Neural cell (in vitro differentiated cells): ENCODE results near the gene GDF9. TPM values are rescaled to one million over a fixed set of nuclear protein-coding genes. Genes with fewer than 3 reads are reported as not detected.

Source experiments
- H2AFZ ChIP-seq: fragments of 200-600, 300-800 bp; sonication (generic), shearing (Covaris generic); 2 replicates; pipeline ENCODE4 v1.6.0; 2014; ENCODE audit warnings: low read depth, mild to moderate bottlenecking, antibody characterized with exemption, low read length, moderate library complexity
- H3F3A ChIP-seq: fragments of 200-600 bp; shearing (Covaris generic); 2 replicates; pipeline ENCODE4 v1.6.1; 2016; ENCODE audit warnings: mild to moderate bottlenecking, moderate library complexity, mixed read lengths, antibody characterized with exemption, low read length; ENCODE audit not compliant: insufficient read depth, poor library complexity, severe bottlenecking
- H3K27ac ChIP-seq: fragments of 200-600, 300-800 bp; sonication (generic), shearing (Covaris generic); 2 replicates; pipeline ENCODE4 v1.5.1; 2014; ENCODE audit warnings: mild to moderate bottlenecking, low read length, moderate library complexity
- H3K27me3 ChIP-seq: fragments of 300-800, 200-600 bp; sonication (generic), shearing (Covaris generic); 2 replicates; pipeline ENCODE4 v1.6.0; 2014; ENCODE audit warnings: mild to moderate bottlenecking, low read depth, low read length, moderate library complexity; ENCODE audit not compliant: insufficient read depth
- H3K36me3 ChIP-seq: fragments of 300-800, 200-600 bp; sonication (generic), shearing (Covaris generic); 2 replicates; pipeline ENCODE4 v1.5.1; 2014; ENCODE audit warnings: mild to moderate bottlenecking, antibody characterized with exemption, low read length, moderate library complexity; ENCODE audit not compliant: insufficient read depth
- H3K4me2 ChIP-seq: fragments of 300-800, 200-600 bp; sonication (generic), shearing (Covaris generic); 2 replicates; pipeline ENCODE4 v1.6.0; 2014; ENCODE audit warnings: mild to moderate bottlenecking, low read length
- H3K4me3 ChIP-seq: fragments of 300-800, 200-600 bp; sonication (generic), shearing (Covaris generic); 2 replicates; pipeline ENCODE4 v1.5.1; 2014; ENCODE audit warnings: mild to moderate bottlenecking, low read length, moderate library complexity
- H3K79me2 ChIP-seq: fragments of 200-600 bp; shearing (Covaris generic); replicated peaks from 2 replicates; pipeline ENCODE4 v1.6.0; 2014; ENCODE audit warnings: mild to moderate bottlenecking, low read length, moderate library complexity; ENCODE audit not compliant: insufficient read depth
- H3K9ac ChIP-seq: fragments of 300-800, 200-600 bp; sonication (generic), shearing (Covaris generic); 2 replicates; pipeline ENCODE4 v1.6.1; 2016; ENCODE audit warnings: mild to moderate bottlenecking, low read length, mixed read lengths
- H3K9me2 ChIP-seq: fragments of 200-600 bp; shearing (Covaris generic); 2 replicates; pipeline ENCODE4 v1.6.1; 2016; ENCODE audit warnings: mild to moderate bottlenecking, low read length, mixed read lengths; ENCODE audit not compliant: insufficient read depth
- H3K9me3 ChIP-seq: fragments of 200-600, 300-800 bp; sonication (generic), shearing (Covaris generic); 2 replicates; pipeline ENCODE4 v1.6.1; 2016; ENCODE audit warnings: mild to moderate bottlenecking, mixed run types, low read length, moderate library complexity, mixed read lengths
- H4K20me1 ChIP-seq: fragments of 200-600 bp; shearing (Covaris generic); 2 replicates; pipeline ENCODE4 v1.6.1; 2016; ENCODE audit warnings: mild to moderate bottlenecking, mixed run types; ENCODE audit not compliant: insufficient read depth
- EP300 ChIP-seq: fragments of 450-650 bp; conservative IDR thresholded peaks from 2 replicates; pipeline ENCODE4 v1.6.1; 2014; ENCODE audit warnings: antibody characterized with exemption, mild to moderate bottlenecking, moderate library complexity; ENCODE audit not compliant: poor library complexity, severe bottlenecking
- EZH2 ChIP-seq: fragments of 200-600, 300-800 bp; shearing (Covaris generic), sonication (generic); IDR thresholded peaks from 2 replicates; pipeline ENCODE4 v1.6.1; 2014; ENCODE audit warnings: antibody characterized with exemption, low read length, borderline replicate concordance, mild to moderate bottlenecking; ENCODE audit not compliant: insufficient read depth, poor library complexity, severe bottlenecking
- MXI1 ChIP-seq: fragments of 450-650 bp; conservative IDR thresholded peaks from 2 replicates; pipeline ENCODE4 v1.6.1; 2014; ENCODE audit warnings: antibody characterized with exemption, mild to moderate bottlenecking; ENCODE audit not compliant: poor library complexity, severe bottlenecking
- POLR2AphosphoS5 ChIP-seq: IDR thresholded peaks from 2 replicates; pipeline ENCODE4 v1.6.1; 2012
- RAD21 ChIP-seq: fragments of 450-650 bp; conservative IDR thresholded peaks from 2 replicates; pipeline ENCODE4 v1.6.1; 2014; ENCODE audit warnings: antibody characterized with exemption, mild to moderate bottlenecking, moderate library complexity
- SMC3 ChIP-seq: fragments of 450-650 bp; conservative IDR thresholded peaks from 2 replicates; pipeline ENCODE4 v1.6.1; 2014; ENCODE audit warnings: antibody characterized with exemption, mild to moderate bottlenecking, moderate library complexity; ENCODE audit not compliant: poor library complexity
- TAF1 ChIP-seq: IDR thresholded peaks from 2 replicates; pipeline ENCODE4 v1.6.1; 2012; ENCODE audit warnings: low read depth
- polyA plus RNA-seq: library from polyadenylated mRNA; depleted of rRNA; stranded (reverse); fragments of >200 nt; gene quantifications from 2 replicates; pipeline ENCODE4 v1.2.3, GENCODE V29; 2014
- TF ChIP-seq, protein P1 (sequence below): IDR thresholded peaks from 2 replicates; pipeline ENCODE4 v1.6.1; 2012; ENCODE audit warnings: borderline replicate concordance
- TF ChIP-seq, protein P2 (sequence below): fragments of 450-650 bp; IDR thresholded peaks from 2 replicates; pipeline ENCODE4 v1.5.1; 2014; ENCODE audit warnings: antibody characterized with exemption, mild to moderate bottlenecking, moderate library complexity; ENCODE audit not compliant: poor library complexity, severe bottlenecking

GDF9 gene
- polyA plus RNA-seq, 1 donor from 2014 or later = 5.1 TPM

GRCh38 chr5:132901036-132901435, 34.8 kb upstream of the GDF9 start:
- H3K36me3 ChIP-seq = peaks cover 9% of the 10 kb centered on the region
- H4K20me1 ChIP-seq = no peaks in the 10 kb centered on the region
- no peak overlapping the region for H2AFZ ChIP-seq
- no peaks in the 10 kb centered on the region for H3F3A ChIP-seq
- no peaks in the 10 kb centered on the region for H3K9me3 ChIP-seq
- H3K9ac ChIP-seq = no peak overlapping the region
- no peak overlapping the region for H3K4me3 ChIP-seq
- H3K4me2 ChIP-seq = no peak overlapping the region
- peaks cover 8% of the 10 kb centered on the region for H3K79me2 ChIP-seq
- TF ChIP-seq SMC3 (no peak), POLR2AphosphoS5 (no peak), MXI1 (no peak), TAF1 (no peak), EZH2 (no peak), RAD21 (no peak), EP300 (no peak)
- TF ChIP-seq, protein P1, sequence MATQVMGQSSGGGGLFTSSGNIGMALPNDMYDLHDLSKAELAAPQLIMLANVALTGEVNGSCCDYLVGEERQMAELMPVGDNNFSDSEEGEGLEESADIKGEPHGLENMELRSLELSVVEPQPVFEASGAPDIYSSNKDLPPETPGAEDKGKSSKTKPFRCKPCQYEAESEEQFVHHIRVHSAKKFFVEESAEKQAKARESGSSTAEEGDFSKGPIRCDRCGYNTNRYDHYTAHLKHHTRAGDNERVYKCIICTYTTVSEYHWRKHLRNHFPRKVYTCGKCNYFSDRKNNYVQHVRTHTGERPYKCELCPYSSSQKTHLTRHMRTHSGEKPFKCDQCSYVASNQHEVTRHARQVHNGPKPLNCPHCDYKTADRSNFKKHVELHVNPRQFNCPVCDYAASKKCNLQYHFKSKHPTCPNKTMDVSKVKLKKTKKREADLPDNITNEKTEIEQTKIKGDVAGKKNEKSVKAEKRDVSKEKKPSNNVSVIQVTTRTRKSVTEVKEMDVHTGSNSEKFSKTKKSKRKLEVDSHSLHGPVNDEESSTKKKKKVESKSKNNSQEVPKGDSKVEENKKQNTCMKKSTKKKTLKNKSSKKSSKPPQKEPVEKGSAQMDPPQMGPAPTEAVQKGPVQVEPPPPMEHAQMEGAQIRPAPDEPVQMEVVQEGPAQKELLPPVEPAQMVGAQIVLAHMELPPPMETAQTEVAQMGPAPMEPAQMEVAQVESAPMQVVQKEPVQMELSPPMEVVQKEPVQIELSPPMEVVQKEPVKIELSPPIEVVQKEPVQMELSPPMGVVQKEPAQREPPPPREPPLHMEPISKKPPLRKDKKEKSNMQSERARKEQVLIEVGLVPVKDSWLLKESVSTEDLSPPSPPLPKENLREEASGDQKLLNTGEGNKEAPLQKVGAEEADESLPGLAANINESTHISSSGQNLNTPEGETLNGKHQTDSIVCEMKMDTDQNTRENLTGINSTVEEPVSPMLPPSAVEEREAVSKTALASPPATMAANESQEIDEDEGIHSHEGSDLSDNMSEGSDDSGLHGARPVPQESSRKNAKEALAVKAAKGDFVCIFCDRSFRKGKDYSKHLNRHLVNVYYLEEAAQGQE = no peak
- TF ChIP-seq, protein P2, sequence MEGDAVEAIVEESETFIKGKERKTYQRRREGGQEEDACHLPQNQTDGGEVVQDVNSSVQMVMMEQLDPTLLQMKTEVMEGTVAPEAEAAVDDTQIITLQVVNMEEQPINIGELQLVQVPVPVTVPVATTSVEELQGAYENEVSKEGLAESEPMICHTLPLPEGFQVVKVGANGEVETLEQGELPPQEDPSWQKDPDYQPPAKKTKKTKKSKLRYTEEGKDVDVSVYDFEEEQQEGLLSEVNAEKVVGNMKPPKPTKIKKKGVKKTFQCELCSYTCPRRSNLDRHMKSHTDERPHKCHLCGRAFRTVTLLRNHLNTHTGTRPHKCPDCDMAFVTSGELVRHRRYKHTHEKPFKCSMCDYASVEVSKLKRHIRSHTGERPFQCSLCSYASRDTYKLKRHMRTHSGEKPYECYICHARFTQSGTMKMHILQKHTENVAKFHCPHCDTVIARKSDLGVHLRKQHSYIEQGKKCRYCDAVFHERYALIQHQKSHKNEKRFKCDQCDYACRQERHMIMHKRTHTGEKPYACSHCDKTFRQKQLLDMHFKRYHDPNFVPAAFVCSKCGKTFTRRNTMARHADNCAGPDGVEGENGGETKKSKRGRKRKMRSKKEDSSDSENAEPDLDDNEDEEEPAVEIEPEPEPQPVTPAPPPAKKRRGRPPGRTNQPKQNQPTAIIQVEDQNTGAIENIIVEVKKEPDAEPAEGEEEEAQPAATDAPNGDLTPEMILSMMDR = no peak
- no peaks in the 10 kb centered on the region for H3K9me2 ChIP-seq
- no peaks in the 10 kb centered on the region for H3K27me3 ChIP-seq
- H3K27ac ChIP-seq = no peak overlapping the region

- Histone ChIP-seq H3K79me2 (peaks cover 10% of the 10 kb centered on the region), H4K20me1 (no peaks in the 10 kb centered on the region), H3K36me3 (peaks cover 12% of the 10 kb centered on the region), H3K9me2 (no peaks in the 10 kb centered on the region), H3K27me3 (no peaks in the 10 kb centered on the region), H3K27ac (no peak overlapping the region), H3K9me3 (no peaks in the 10 kb centered on the region), H3F3A (no peaks in the 10 kb centered on the region), H3K9ac (no peak overlapping the region), H3K4me2 (no peak overlapping the region), H3K4me3 (no peak overlapping the region), H2AFZ (no peak overlapping the region)
- TF ChIP-seq EP300 (no peak), MXI1 (no peak)
These were observed 31.8 kb upstream of the GDF9 start for GRCh38 chr5:132898094-132898493.

GRCh38 chr5:132896685-132897084, 30.4 kb upstream of the GDF9 start:
- Histone ChIP-seq H3F3A (no peaks in the 10 kb centered on the region), H3K4me2 (no peak overlapping the region), H3K4me3 (no peak overlapping the region), H3K79me2 (peaks cover 10% of the 10 kb centered on the region), H3K9ac (no peak overlapping the region), H3K9me2 (no peaks in the 10 kb centered on the region), H4K20me1 (no peaks in the 10 kb centered on the region), H3K27me3 (no peaks in the 10 kb centered on the region), H3K36me3 (peaks cover 12% of the 10 kb centered on the region), H2AFZ (no peak overlapping the region), H3K9me3 (no peaks in the 10 kb centered on the region), H3K27ac (no peak overlapping the region)
- TF ChIP-seq, protein P2 = no peak
- TF ChIP-seq TAF1 = no peak
- TF ChIP-seq EP300 = no peak
- no peak for TF ChIP-seq SMC3
